GM19452 (cell line): ENCODE data around the gene LRRTM4.
"Not testable (repeated sequence)": the region's sequence is repeated elsewhere in the genome, so short reads cannot be mapped to it uniquely, and the experiment has no call there.

Experiments
- ATAC-seq: cut with Tn5 transposase; IDR thresholded peaks from one replicate; pipeline ENCODE4 v1.9.1; 2021; ENCODE audit not compliant: unreplicated experiment

Gene LRRTM4

GRCh38 chr2:77179297-77179696 lies 342.9 kb downstream of the LRRTM4 start:
- no peak for ATAC-seq

GRCh38 chr2:77175266-77175780 lies 346.9 kb downstream of the LRRTM4 start:
- not testable (repeated sequence) for ATAC-seq

- ATAC-seq, result no peak
Observed at GRCh38 chr2:77169426-77169825, 352.8 kb downstream of the LRRTM4 start.

- not testable (repeated sequence) for ATAC-seq
Observed at GRCh38 chr2:77164021-77164420, 358.2 kb downstream of the LRRTM4 start.

GRCh38 chr2:77161009-77161408 lies 361.2 kb downstream of the LRRTM4 start:
- ATAC-seq, result no peak

GRCh38 chr2:77156599-77156998 lies 365.6 kb downstream of the LRRTM4 start:
- no peak for ATAC-seq

- no peak for ATAC-seq
Observed at GRCh38 chr2:77155511-77155910, 366.7 kb downstream of the LRRTM4 start.

GRCh38 chr2:77149565-77149964 lies 372.6 kb downstream of the LRRTM4 start:
- ATAC-seq, result no peak

- no peak for ATAC-seq
Observed at GRCh38 chr2:77147153-77147552, 375.0 kb downstream of the LRRTM4 start.

- ATAC-seq, result no peak
Observed at GRCh38 chr2:77144772-77145171, 377.4 kb downstream of the LRRTM4 start.

GRCh38 chr2:77142141-77142540 lies 380.0 kb downstream of the LRRTM4 start:
- no peak for ATAC-seq

- not testable (repeated sequence) for ATAC-seq
Observed at GRCh38 chr2:77128479-77128878, 393.7 kb downstream of the LRRTM4 start.

GRCh38 chr2:77127345-77127744 lies 394.8 kb downstream of the LRRTM4 start:
- no peak for ATAC-seq

GRCh38 chr2:77121518-77121917 lies 400.7 kb downstream of the LRRTM4 start:
- ATAC-seq, result no peak

GRCh38 chr2:77119333-77119732 lies 402.8 kb downstream of the LRRTM4 start:
- no peak for ATAC-seq

GRCh38 chr2:77108915-77109314 lies 413.3 kb downstream of the LRRTM4 start:
- ATAC-seq, result no peak

GRCh38 chr2:77105008-77105407 lies 417.2 kb downstream of the LRRTM4 start:
- ATAC-seq, result no peak

GRCh38 chr2:77104554-77104953 lies 417.6 kb downstream of the LRRTM4 start:
- no peak for ATAC-seq

GRCh38 chr2:77102927-77103326 lies 419.2 kb downstream of the LRRTM4 start:
- ATAC-seq, result no peak

GRCh38 chr2:77101796-77102452 lies 420.3 kb downstream of the LRRTM4 start:
- ATAC-seq, result no peak

- no peak for ATAC-seq
Observed at GRCh38 chr2:77099961-77100360, 422.2 kb downstream of the LRRTM4 start.

GRCh38 chr2:77095525-77095924 lies 426.7 kb downstream of the LRRTM4 start:
- ATAC-seq, result not testable (repeated sequence)

GRCh38 chr2:77095096-77095495 lies 427.1 kb downstream of the LRRTM4 start:
- no peak for ATAC-seq
